Measurements from ENCODE around the gene DIPK1B. TPM values are rescaled to one million over a fixed set of nuclear protein-coding genes. Genes with fewer than 3 reads are reported as not detected.
A peak's percentile ranks its signal among the peaks of the same experiment; 100 is the strongest.

The DIPK1B gene
- total RNA-seq, 2 donors from 2014 or later, result 4.8 to 6.9 TPM

DNA sequence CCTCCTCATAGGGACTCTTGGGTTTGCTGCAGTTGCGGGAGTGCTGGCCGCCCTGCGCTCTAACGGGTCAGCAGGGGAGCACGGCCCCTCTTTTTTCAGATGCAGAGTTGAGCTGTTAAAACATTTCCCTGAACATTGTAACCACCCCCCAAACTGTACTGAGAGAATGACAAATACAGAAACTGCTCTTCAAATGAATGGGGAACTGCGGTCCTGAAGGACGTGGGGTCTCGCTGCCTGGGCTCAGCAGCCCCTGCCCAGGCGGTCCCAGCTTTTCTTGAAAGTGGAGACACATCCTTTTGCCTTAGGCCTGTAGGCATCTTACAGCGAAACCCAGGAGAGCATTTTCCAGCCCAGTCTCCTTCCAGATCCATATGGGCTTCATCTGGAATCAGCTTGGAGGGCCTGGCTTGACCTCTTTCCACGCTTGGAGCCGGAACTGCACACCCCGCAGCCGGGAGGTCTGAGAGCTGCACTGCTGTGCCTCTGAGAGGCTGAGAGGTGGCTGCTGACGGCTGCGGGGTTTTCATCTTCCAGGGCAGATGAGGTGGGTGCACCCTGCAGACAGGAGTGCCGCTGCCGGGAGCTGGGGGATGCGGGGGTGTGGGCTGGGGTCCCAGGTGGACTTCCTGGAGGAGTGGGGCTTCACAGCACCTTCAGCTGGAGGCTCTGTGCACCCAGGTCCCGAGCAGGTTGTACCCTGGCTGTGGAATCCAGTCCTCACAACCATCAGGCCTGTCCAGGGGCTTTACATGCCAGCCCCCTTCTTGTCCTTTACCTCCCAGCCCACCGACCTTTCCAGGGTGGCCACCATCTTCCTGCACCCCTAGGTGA is 23.9 kb upstream of the DIPK1B start:
- H3K27me3 ChIP-seq (replicated peaks; ENCODE audit: insufficient read depth), result no peaks in the 10 kb centered on the region
- TF ChIP-seq, protein P1, sequence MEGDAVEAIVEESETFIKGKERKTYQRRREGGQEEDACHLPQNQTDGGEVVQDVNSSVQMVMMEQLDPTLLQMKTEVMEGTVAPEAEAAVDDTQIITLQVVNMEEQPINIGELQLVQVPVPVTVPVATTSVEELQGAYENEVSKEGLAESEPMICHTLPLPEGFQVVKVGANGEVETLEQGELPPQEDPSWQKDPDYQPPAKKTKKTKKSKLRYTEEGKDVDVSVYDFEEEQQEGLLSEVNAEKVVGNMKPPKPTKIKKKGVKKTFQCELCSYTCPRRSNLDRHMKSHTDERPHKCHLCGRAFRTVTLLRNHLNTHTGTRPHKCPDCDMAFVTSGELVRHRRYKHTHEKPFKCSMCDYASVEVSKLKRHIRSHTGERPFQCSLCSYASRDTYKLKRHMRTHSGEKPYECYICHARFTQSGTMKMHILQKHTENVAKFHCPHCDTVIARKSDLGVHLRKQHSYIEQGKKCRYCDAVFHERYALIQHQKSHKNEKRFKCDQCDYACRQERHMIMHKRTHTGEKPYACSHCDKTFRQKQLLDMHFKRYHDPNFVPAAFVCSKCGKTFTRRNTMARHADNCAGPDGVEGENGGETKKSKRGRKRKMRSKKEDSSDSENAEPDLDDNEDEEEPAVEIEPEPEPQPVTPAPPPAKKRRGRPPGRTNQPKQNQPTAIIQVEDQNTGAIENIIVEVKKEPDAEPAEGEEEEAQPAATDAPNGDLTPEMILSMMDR (IDR thresholded peaks at IDR 0.05), result no peak
- no peaks in the 10 kb centered on the region for H3K36me3 ChIP-seq
- ATAC-seq (ENCODE audit: insufficient number of reproducible peaks, low FRiP score, low read depth) (no peak), DNase-seq (ENCODE audit: low spot score) (no peak)
- no peak overlapping the region for H3K4me3 ChIP-seq
- H3K9me3 ChIP-seq, result no peaks in the 10 kb centered on the region
- H3K27ac ChIP-seq, result peak overlapping the region in 1 of 2 donors; percentile 80
- H3K4me1 ChIP-seq (ENCODE audit: control insufficient read depth in 1 of 2, low read depth in 2 of 2), result peaks cover 15 to 27% of the 10 kb centered on the region in 2 donors

DNA sequence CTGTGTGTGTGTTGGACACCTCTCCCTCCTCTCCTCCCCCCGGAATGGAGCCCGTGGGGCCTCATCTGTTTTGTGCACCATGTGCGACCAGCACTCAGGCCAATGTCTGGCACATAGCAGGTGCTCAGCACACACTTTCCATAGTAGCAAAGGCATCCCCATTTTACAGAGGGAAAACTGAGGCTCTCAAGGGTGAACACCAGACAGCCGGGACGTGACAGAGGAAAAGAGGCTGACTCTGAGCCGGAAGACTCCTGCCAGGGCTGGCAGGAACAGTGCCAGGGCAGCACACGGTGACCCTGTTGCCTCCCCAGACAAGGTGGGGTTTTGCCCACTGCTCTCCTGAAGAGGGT is 23.3 kb upstream of the DIPK1B start:
- H3K36me3 ChIP-seq, result no peaks in the 10 kb centered on the region
- H3K27ac ChIP-seq, result no peak overlapping the region
- peaks cover 15 to 27% of the 10 kb centered on the region in 2 donors for H3K4me1 ChIP-seq (ENCODE audit: control insufficient read depth in 1 of 2, low read depth in 2 of 2)
- H3K9me3 ChIP-seq, result no peaks in the 10 kb centered on the region
- TF ChIP-seq, protein P1 (IDR thresholded peaks at IDR 0.05), result no peak
- H3K27me3 ChIP-seq (replicated peaks; ENCODE audit: insufficient read depth), result no peaks in the 10 kb centered on the region
- DNase-seq (ENCODE audit: low spot score) (no peak), ATAC-seq (ENCODE audit: insufficient number of reproducible peaks, low FRiP score, low read depth) (no peak)
- no peak overlapping the region for H3K4me3 ChIP-seq

DNA sequence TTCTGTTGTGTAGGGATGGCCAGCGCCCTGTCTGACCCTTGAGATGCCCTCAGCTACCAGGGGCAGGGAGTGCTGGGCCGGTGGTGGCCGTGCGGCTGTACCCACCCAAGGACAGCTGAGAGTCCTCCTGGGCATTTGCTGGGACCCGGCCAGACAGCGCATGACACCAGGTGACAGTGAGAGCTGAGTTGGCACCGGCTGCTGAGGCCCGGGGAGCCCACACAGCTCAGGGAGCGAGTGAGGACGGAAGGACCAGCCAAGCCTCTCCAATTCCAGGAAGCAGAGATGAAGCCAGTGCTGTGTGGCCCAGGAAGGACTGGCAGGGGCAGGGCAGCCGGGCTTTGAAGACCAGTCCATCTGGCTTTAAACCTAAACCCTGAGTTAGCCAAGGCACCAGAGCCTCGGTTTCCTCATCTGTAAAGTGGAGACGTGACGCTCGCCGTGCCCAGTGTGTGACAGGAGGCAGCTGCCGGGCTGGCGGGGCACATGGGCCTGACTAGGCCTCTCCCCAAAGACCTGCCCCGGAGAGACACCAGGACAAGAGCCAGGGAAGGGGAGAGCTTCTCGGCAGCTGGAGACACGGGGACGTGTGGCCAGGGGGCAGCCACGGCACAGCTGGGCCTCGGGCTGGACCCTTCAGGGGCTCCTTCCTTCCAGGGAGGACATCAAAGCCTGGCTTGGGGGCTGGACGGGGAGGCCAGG is 22.1 kb upstream of the DIPK1B start:
- ATAC-seq (ENCODE audit: insufficient number of reproducible peaks, low FRiP score, low read depth), result no peak
- H3K27ac ChIP-seq, result no peak overlapping the region
- H3K4me1 ChIP-seq (ENCODE audit: control insufficient read depth in 1 of 2, low read depth in 2 of 2), result peaks cover 15 to 22% of the 10 kb centered on the region in 2 donors
- H3K4me3 ChIP-seq, result no peak overlapping the region
- no peak for DNase-seq (ENCODE audit: low spot score)
- no peaks in the 10 kb centered on the region for H3K27me3 ChIP-seq (replicated peaks; ENCODE audit: insufficient read depth)
- no peaks in the 10 kb centered on the region for H3K9me3 ChIP-seq
- TF ChIP-seq, protein P1 (IDR thresholded peaks at IDR 0.05), result no peak
- no peaks in the 10 kb centered on the region for H3K36me3 ChIP-seq

- H3K9me3 ChIP-seq, result no peaks in the 10 kb centered on the region
- no peak overlapping the region for H3K27ac ChIP-seq
- H3K4me1 ChIP-seq (ENCODE audit: control insufficient read depth in 1 of 2, low read depth in 2 of 2), result peaks cover 10 to 16% of the 10 kb centered on the region in 2 donors
- no peak overlapping the region for H3K4me3 ChIP-seq
- no peaks in the 10 kb centered on the region for H3K27me3 ChIP-seq (replicated peaks; ENCODE audit: insufficient read depth)
- no peaks in the 10 kb centered on the region for H3K36me3 ChIP-seq
- TF ChIP-seq, protein P1 (IDR thresholded peaks at IDR 0.05), result no peak
- DNase-seq (ENCODE audit: low spot score) (no peak), ATAC-seq (ENCODE audit: insufficient number of reproducible peaks, low FRiP score, low read depth) (no peak)
Observed at GRCh38 chr9:136690806-136691261, 21.5 kb upstream of the DIPK1B start.

Data from thoracic aorta (tissue), 2 donors.